Liver (tissue), 3 donors: ENCODE results near the gene IRF8.

Experiments used
- CTCF ChIP-seq: fragments of 150-350 bp; IDR thresholded peaks from 2 replicates; pipeline ENCODE4 v1.5.1; 2017; ENCODE audit warnings: improper control_type of control experiment, low read depth, low read length; ENCODE audit not compliant: missing input control
- EGR1 ChIP-seq, 2 donors: IDR thresholded peaks; 2 replicates each; pipeline ENCODE4 v1.6.1; 2016 to 2018; ENCODE audit warnings: antibody characterized with exemption in 2 of 2, low read depth in 2 of 2
- FOXA1 ChIP-seq: IDR thresholded peaks from 2 replicates; pipeline ENCODE4 v1.6.1; 2016; ENCODE audit warnings: antibody characterized with exemption
- GABPA ChIP-seq, 2 donors: IDR thresholded peaks in 1 of 2; conservative IDR thresholded peaks in 1 of 2; 2 replicates each; pipeline ENCODE4 v1.6.1; 2016; ENCODE audit warnings: antibody characterized with exemption in 2 of 2, mild to moderate bottlenecking in 1 of 2, moderate library complexity in 1 of 2
- JUND ChIP-seq, 2 donors: IDR thresholded peaks; 2 replicates each; pipeline ENCODE4 v1.6.1; 2016; ENCODE audit warnings: antibody characterized with exemption in 2 of 2
- MAX ChIP-seq: IDR thresholded peaks from 2 replicates; pipeline ENCODE4 v1.6.1; 2016; ENCODE audit warnings: antibody characterized with exemption
- NR2F2 ChIP-seq: IDR thresholded peaks from 2 replicates; pipeline ENCODE4 v1.6.1; 2016; ENCODE audit warnings: antibody characterized with exemption
- RAD21 ChIP-seq, 2 donors: IDR thresholded peaks; 2 replicates each; pipeline ENCODE4 v1.6.1; 2016; ENCODE audit warnings: antibody characterized with exemption in 2 of 2, mild to moderate bottlenecking in 2 of 2
- REST ChIP-seq: IDR thresholded peaks from 2 replicates; pipeline ENCODE4 v1.6.1; 2016; ENCODE audit warnings: antibody characterized with exemption, mild to moderate bottlenecking
- RXRA ChIP-seq, 2 donors: IDR thresholded peaks; 2 replicates each; pipeline ENCODE4 v1.6.1; 2017 to 2018; ENCODE audit warnings: antibody characterized with exemption in 2 of 2, mild to moderate bottlenecking in 1 of 2
- SP1 ChIP-seq: IDR thresholded peaks from 2 replicates; pipeline ENCODE4 v1.6.1; 2018; ENCODE audit warnings: antibody characterized with exemption, mild to moderate bottlenecking
- TAF1 ChIP-seq: conservative IDR thresholded peaks from 2 replicates; pipeline ENCODE4 v1.6.1; 2016; ENCODE audit warnings: antibody characterized with exemption, mild to moderate bottlenecking
- YY1 ChIP-seq: IDR thresholded peaks from 2 replicates; pipeline ENCODE4 v1.6.1; 2016; ENCODE audit warnings: antibody characterized with exemption, mild to moderate bottlenecking
- ZBTB33 ChIP-seq: IDR thresholded peaks from 2 replicates; pipeline ENCODE4 v1.6.1; 2016; ENCODE audit warnings: antibody characterized with exemption
- donor health status: healthy.
- donor health status: healthy.

GRCh38 chr16:85882181-85882810 is 16.7 kb upstream of the IRF8 start:
- TF ChIP-seq CTCF, result no peak
- TF ChIP-seq MAX, result no peak
- TF ChIP-seq REST, result no peak
- no peak for TF ChIP-seq FOXA1
- TF ChIP-seq YY1, result no peak
- TF ChIP-seq SP1, result no peak
- TF ChIP-seq ZBTB33, result no peak
- TF ChIP-seq EGR1 (IDR thresholded peaks at IDR 0.05; ENCODE audit: low read depth in 2 of 2), result no peak
- no peak for TF ChIP-seq TAF1
- no peak for TF ChIP-seq GABPA (IDR thresholded peaks at IDR 0.05 in 1 of 2, conservative IDR thresholded peaks at IDR 0.05 in 1 of 2)
- TF ChIP-seq NR2F2, result no peak
- no peak for TF ChIP-seq RAD21 (IDR thresholded peaks at IDR 0.05)
- TF ChIP-seq RXRA (IDR thresholded peaks at IDR 0.05), result no peak
- no peak for TF ChIP-seq JUND (IDR thresholded peaks at IDR 0.05)
